ELF-1 (cell line): ENCODE data around the gene PTPMT1.
"Not testable (repeated sequence)": the region's sequence is repeated elsewhere in the genome, so short reads cannot be mapped to it uniquely, and the experiment has no call there.

Experiments
- DNase-seq: peaks from one replicate; pipeline ENCODE4 v3.0.0-alpha.2; 2016; ENCODE audit warnings: low read depth, low spot score

PTPMT1 gene

DNA sequence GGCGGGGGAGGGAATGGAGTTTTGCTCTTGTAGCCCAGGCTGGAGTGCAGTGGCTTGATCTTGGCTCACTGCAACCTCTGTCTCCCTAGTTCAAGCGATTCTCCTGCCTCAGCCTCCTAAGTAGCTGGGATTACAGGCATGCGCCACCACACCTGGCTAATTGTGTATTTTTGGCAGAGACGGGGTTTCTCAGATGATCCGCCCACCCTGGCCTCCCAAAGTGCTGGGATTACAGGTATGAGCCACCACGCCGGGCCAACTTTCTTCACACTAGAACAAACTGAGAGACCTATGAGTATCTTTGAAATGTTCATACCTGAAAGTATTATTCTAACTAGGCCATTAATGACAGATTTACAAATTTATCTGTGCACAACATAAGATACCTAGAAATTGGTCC is 19.1 kb upstream of the PTPMT1 start:
- not testable (repeated sequence) for DNase-seq

DNA sequence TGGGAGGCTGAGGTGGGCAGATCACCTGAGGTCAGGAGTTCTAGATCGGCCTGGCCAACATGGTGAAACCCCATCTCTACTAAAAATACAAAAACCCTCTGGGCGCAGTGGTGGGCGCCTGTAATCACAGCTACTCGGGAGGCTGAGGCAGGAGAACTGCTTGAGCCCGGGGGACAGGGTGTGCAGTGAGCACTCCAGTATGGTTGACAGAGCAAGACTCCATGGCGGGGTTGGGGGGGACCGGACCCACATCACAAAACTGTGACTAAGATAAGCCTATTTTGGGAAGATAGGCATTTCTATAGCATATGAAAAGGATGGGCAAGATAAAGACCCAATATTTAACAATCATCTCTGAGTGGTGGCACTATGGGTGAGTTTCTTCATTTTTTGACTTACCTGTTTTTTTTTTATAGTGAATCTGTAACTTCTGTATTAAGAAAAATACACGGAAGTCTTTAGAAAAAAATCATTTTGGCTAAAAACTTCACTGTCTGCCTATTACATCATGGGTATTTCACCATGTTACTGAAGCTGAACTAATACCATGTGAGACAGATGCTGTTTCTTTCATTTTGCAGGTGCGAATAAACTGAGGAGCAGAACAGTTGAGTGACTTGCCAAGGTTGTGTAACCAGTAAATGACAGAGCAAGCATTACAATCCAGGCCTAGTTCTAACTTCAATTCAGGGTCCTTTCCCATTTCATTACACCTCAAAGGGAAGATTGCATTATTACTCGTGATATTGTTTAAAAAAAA is 14.9 kb upstream of the PTPMT1 start:
- no peak for DNase-seq

DNA sequence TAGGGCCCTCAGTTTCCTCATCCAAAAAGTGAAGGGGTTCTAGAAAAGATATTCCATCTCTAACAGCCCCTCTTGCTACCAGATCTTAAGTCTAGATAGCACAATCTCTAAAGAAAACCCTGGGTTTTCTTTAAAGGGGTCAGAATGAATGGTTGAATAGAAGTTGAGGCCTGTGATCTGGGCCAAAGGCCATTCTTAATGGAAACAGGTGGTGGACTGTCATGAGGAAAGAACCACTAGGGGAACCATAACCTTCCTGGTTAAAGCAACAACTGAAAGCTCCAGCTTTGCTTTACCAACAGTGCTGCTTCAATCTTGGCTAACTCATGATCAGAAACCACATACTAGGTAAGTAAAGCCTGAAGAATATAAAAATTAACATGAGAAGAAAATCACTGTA is 14.3 kb upstream of the PTPMT1 start:
- DNase-seq, result peak; percentile 31

DNA sequence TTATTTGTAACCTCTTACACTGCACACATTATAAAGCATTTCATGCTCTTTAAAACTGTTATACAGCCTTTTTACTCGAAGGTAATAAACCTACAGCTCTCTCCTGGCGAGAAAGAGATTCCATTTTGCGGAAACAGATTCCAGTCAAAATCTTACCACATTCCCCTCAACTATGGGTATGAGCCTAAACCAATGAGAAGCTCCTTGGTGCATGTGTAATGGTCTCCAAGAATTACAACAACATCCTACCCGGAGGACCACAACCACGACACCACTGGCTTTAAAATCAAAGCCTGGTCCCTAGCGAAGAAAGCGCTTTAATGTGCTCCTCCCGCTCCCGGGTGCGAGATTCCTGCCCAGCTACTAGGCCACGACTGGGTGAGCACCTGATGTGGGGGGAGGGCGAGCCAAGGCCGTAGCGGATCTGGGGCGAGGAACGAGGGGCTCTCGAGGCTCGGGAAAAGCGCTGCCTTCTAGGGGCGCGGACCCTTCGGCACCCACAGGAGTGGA is 13.3 kb upstream of the PTPMT1 start:
- DNase-seq, result peak; percentile 62

DNA sequence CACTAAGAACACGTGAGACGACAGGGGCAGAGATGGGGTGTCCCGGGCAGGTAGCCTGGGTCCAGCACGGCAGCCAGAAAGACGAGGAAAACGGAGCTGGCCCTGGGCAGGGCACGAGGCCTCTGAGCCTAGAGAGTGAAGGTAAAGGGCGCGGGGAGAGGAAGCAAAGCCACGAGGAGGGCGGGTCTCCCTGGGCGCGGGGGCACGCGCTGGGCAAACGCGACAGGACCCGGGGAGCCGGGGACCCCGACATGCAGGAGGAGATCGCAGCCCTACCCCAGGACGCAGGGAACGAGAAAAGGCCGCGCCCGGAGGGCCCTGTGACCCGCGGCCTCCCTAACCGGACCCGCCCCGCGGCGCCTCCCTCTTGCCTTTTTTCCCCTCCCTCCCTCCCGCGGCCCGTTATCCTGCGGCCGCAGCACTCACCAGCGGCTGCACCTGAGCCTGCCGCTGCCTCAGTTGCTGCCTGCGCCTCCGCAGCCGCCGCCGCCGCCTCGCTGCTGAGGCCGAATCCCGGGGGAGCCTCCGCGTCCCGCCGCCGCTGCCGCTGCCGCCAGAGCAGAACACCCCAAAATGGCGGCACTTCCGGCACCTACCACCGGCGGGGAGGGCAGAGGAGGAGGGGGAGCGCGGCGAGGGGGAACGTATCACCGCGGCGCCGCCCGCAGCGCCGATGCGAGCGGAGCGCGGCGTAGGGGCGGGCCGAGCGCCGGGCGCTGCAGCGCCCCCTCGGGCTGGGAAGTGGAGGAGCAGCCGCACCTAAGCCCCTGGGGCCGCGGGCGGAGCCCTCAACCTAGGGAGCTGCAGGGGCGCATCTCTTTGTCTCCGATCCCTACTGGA is 12.6 kb upstream of the PTPMT1 start, which contains the start of gene CELF1:
Gene CELF1 (minus strand): TSS at position 567 of the 840 bp plus-strand sequence. CDS start 53,609 bp downstream, outside the sequence.
- peak; percentile 95 for DNase-seq

DNA sequence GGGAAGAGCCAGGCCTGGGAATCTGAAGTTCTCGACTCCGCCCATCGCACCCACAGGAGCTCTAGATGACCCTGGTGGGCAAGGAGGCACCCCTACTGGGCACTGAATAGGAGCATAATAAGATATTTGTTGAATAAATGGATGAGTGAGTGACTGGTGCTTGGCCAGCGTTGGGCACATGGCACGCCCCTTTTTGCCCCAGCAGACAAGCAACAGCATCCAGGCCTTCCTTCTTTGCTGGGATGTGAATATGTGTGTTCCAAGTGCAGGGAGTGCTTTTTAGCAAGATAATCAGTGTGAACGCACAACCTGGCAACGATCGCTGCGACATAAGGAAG is 12.0 kb upstream of the PTPMT1 start:
- no peak for DNase-seq

DNA sequence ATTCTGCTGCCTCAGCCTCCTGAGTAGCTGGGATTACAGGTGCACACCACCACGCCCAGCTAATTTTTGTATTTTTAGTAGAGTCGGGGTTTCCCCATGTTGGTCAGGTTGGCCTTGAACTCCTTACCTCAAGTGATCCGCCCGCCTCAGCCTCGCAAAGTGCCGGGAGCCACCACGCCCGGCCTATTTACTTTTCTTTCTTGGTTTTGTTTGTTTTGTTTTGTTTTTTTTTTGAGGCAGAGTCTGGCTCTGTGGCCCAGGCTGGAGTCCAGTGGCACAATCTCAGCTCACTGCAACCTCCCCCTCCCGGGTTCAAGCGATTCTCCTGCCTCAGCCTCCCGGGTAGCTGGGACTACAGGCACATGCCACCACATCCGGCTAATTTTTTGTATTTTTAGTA is 8.4 kb upstream of the PTPMT1 start:
- not testable (repeated sequence) for DNase-seq

DNA sequence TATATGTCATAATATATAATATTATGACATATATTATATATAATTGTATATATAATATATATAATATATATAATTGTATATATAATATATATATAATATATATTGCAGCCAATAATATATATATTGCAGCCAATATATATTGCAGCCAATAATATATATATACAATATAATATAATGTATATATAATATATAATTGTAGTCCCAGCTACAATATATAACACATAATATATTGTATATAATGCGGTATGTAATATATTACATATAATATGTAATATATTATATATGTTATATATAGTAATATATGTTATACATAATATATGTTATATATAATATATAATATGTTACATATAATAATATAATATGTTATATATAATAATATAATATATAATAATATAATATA is 6.7 kb upstream of the PTPMT1 start:
- DNase-seq, result no peak

DNA sequence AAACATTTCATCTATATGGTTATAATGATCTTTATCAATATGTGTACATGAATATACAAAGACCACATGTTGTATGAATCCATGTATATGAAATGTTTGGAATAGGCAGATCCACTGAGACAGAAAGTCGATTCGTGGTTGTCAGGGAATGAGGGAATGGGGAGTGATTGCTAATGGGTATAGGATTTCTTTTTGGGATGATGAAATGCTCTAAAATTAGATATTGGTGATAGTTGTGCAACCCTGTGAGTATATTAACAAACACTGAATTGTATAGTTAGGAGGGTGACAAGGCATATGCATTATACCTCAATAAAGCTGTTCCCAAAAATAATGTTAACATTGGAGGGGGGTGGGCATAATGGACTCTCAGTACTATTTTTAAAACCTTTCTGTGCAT is 5.0 kb upstream of the PTPMT1 start:
- DNase-seq, result no peak

DNA sequence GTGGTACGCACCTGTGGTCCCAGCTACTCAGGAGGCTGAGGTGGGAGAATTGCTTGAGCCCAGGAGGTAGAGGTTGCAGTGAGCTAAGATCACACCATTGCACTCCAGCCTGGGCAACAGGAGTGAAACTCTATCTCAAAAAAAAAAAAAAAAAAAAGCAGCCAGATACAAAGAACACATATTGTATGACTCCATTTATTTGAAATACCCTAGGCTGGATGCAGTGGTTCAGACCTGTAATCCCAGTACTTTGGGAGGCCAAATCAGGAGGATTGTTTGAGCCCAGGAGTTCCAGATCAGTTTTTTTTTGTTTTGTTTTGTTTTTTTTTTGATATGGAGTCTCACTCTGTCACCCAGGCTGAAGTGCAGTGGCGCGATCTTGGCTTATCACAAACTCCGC is 3.0 kb upstream of the PTPMT1 start:
- DNase-seq, result not testable (repeated sequence)

DNA sequence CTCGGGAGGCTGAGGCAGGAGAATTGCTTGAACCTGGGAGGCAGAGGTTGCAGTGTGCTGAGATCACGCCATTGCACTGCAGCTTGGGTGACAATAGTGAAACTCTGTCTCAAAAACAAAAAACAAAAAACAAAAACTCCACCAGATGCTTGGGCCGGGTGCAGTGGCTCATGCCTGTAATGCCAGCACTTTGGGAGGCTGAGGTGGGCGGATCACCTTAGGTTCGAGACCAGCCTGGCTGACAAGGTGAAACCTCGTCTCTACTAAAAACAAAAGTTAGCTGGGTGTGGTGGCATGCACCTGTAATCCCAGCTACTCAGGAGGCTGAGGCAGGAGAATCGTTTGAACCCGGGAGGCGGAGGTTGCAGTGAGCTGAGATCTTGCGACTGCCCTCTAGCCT is 1.0 kb upstream of the PTPMT1 start:
- DNase-seq, result not testable (repeated sequence)

DNA sequence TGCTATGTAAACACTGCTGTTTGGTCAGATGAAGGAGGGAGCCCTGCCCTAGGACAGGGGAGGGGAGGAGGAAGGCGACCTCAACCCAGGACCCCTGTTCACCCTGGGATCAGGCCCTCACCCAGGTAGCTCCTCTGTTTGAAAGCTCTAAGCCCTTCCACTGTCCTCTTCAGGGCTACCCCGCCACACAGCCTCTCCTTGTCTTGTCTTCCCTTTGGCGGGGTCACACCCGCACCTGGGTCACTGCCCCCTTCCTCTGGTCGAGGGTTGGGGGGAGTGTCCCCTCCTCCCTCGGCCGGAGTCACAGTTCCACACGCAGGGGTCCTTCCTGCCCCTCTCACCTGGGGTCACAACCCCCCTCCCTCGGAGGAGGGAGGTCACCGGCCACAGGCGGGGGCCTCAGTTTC is 463 bp upstream of the PTPMT1 start:
- no peak for DNase-seq

DNA sequence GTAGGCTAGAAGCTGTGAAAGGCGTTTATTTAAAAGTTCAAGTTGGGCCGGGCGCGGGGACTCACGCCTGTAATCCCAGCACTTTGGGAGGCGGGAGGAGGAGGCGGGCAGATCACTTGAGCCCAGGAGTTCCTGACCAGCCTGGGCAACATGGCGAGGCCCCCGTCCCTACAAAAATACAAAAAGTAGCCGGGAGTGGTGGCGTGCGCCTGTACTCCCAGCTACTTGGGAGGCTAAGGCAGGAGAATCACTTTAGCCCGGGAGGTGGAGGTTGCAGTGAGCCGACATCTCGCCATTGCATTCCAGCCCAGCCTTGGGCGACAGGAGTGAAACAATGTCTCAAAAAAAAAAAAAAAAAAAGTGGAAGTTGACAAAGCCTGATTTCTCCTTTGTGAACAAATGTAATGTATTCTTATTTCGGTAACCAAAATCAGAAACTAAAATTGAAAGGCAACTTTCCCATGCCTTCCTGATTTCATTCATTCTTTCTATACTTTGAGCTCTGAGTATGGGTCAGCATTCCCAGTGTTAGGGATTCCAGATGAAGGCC is 825 bp downstream of the PTPMT1 start:
- DNase-seq, result no peak

DNA sequence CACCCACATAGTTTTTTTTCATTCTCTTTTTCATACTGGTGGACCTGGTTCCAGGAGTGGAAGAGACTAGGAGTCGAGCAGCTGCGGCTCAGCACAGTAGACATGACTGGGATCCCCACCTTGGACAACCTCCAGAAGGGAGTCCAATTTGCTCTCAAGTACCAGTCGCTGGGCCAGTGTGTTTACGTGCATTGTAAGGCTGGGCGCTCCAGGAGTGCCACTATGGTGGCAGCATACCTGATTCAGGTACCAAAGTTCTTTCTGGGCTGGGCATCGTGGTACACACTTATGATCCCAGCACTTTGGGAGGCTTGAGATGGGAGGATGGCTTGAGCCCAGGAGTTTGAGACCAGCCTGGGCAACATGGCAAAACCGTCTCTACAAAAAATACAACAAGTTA is 4.2 kb downstream of the PTPMT1 start:
- DNase-seq, result no peak

DNA sequence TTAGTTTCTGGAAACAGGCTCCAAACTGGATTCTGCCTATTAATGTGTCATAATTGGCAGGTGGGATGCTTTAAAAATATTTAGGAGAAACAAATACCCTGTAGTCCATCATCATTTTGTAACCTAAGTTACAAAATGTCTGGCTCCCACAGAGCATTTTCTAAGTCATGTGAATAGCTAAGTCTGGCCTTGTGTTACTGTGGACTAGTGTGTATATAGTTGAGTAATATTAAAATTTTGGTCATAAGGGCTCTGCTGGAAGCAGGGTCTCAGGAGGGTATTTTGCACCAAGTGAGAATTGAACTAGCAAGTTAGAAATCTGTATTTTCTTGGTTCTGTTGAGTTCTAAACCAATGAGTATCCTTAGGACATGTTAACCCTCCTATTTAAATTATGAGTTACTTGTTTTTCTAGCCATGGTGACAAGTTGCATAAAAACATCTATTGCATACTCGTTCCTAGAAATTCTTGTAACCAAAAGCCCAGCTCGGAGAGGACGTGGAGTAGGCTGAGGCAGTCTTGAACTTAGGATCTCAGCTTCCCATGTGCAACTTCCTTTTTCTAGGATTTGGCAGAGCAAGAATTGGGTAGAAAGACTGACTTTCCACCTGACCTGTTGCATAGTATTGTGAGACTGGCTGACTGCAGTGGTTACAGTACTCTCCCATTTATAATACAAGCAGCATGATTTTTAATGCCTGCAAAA is 5.4 kb downstream of the PTPMT1 start:
- no peak for DNase-seq

DNA sequence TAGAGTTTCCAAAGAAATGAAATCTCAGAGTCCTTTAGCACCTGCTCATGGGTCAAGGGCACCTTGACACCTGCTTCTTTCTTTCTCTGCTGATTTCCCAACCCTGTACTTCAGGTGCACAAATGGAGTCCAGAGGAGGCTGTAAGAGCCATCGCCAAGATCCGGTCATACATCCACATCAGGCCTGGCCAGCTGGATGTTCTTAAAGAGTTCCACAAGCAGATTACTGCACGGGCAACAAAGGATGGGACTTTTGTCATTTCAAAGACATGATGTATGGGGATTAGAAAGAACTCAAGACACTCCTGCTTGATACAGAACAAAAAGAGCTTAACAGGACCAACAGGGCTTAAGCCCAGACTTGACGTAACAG is 5.9 kb downstream of the PTPMT1 start:
- no peak for DNase-seq

DNA sequence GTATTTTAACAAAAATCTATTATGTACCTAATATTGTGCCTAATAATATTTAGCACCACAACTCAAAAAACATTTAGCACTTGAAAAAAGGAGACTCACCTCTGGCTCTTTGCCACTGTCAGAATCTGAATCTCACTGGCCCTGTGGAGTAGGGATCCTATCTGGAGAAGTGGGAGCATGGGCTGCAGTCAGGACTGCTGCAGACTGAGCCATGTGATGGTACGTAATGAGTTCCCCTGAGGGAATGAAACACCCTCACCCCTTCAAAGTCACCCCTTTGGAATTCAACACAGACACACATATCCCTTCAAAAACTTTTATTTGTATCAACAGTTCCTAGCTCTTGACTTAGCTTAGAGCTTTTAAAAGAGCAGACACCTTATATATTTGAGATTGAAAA is 6.5 kb downstream of the PTPMT1 start:
- no peak for DNase-seq

DNA sequence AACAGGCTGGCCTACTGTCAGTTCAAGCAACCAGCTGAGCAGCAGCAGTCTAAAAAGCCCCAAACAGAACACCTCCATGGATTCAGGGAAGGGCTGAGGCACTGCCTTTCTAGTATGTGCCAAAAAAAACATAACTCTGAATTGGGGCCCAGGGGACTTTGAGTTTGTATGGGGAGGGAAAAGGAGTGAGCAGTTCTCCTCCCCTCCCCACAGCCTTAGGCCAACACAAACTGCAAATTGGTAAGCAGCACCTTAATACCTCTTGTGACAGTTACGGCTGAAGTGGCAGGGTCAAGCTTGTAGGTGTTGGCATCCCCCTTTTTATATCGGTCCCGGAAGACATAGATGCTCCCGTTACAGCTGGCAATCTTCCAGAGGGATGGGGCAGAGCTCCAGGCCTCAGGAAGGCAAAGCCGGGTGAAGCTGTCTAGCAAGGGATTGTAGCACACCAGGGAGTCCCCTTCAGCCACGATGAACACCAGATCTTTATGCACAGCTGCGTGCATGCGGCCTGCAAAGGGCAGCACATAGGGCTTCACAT is 7.4 kb downstream of the PTPMT1 start:
- no peak for DNase-seq

DNA sequence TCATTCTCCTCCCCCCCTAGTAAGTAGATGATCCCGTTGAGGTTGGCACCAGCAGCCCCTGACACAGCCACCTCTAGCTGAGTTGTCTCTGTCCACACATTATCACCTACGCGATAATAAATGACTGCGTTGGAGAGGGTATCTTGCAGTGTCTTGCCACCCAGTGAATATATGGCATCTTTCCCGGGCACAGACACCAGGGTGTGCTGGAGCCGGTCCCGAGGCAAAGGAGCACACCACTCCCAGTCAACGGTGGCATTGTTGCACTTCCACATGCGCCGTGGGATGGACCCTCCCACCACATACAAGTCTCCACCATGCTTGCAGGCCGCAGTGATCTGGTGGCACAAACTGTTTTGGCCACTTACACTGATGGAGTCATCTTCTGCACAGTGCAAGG is 7.9 kb downstream of the PTPMT1 start:
- DNase-seq, result no peak

DNA sequence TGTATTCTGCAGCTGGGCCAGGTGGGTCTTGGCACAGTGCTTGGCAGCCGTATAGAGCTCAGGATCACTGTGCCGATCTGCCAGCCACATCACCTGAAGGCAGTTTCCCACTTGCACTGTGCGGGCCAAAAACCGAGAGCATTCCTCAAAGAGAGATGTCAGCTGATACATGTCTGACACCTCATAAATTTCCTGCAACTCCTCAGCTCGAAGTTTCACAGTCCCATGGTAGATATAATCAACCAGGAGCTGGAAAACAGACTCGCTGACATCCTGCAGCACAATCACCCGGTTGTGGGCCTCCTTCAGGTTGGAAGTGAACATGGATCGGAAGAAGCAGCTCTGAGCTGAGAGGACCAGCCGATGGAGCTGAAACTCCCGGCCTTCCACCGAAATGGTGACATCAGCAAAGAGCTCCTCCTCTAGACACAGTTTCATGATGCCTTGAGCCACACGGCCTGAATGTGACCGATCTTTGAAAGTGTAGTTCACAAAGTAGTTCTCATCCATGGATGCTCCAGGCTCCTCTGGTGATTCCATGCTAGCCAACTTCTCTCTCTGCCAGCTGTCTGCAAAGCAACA is 12.2 kb downstream of the PTPMT1 start:
- DNase-seq, result no peak
